ENCODE data around the gene ST6GALNAC5. TPM values are rescaled to one million over a fixed set of nuclear protein-coding genes. Genes with fewer than 3 reads are reported as not detected.
"Not testable (repeated sequence)": the region's sequence is repeated elsewhere in the genome, so short reads cannot be mapped to it uniquely, and the experiment has no call there.

Gene ST6GALNAC5
- total RNA-seq, 1 donor from 2014 or later = not detected

DNA sequence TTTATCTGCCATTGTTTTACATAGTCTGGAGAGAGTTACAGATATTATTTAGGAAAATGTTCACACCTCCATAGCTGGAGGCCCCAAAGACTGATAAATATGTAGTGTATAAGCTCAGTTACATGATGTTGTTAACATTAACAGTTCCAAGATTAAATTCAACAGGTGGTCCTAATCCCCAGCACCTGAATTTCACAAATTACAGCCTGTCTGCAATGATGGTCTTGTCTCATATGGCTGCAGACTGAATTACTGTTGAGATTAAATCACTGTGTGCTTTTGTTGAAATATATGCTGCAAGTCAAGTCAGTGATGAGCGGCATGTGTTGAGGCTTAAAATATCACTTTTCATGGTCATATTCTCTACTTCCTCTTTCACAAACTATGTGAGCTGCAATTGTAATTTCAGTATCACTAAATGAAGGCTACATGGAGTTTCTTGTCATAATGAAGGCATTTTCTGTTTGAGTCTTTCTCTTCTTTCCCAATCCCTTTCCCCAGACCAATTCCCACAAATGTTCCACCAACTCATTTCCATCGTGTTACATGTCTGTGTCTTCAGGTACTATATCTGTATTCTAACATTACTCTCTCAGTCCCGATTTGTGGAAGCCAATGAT is 4.2 kb downstream of the ST6GALNAC5 start:
- Mint-ChIP-seq H3K27me3 (ENCODE audit: low read depth) (peaks cover 49% of the 10 kb centered on the region), H3K36me3 (ENCODE audit: low read depth) (no peaks in the 10 kb centered on the region), H3K4me3 (ENCODE audit: low read depth) (no peak overlapping the region), H3K27ac (no peak overlapping the region), H3K9me3 (no peaks in the 10 kb centered on the region), H3K4me1 (ENCODE audit: low read depth) (no peaks in the 10 kb centered on the region)
- no peak for DNase-seq (ENCODE audit: low spot score)
- intact Hi-C loops (cut with micrococcal nuclease) = no loop called here

DNA sequence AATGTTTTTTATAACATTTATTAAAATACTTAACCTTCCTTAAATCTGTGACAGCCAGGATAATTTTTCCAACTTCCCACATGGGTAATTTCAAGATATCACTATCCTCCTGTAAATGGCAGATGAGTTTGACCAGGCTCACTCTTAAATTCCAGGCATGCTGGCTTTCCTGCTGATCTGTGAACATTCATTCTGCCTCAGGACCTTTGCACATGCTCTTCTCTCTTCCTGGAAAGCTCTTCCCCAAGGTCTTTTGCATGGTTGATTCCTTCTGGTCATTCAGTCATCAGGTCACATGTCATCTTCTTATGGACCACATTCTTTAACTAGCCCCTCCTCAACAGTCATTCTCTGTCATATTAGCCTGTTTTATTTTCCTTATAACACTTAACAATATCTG is 5.7 kb downstream of the ST6GALNAC5 start:
- DNase-seq (ENCODE audit: low spot score) = no peak
- H3K27me3 Mint-ChIP-seq (ENCODE audit: low read depth) = peaks cover 42% of the 10 kb centered on the region
- intact Hi-C loops (cut with micrococcal nuclease) = no loop called here
- H3K4me1 Mint-ChIP-seq (ENCODE audit: low read depth) = no peaks in the 10 kb centered on the region
- no peak overlapping the region for H3K27ac Mint-ChIP-seq
- no peaks in the 10 kb centered on the region for H3K36me3 Mint-ChIP-seq (ENCODE audit: low read depth)
- H3K9me3 Mint-ChIP-seq = no peaks in the 10 kb centered on the region
- H3K4me3 Mint-ChIP-seq (ENCODE audit: low read depth) = no peak overlapping the region

DNA sequence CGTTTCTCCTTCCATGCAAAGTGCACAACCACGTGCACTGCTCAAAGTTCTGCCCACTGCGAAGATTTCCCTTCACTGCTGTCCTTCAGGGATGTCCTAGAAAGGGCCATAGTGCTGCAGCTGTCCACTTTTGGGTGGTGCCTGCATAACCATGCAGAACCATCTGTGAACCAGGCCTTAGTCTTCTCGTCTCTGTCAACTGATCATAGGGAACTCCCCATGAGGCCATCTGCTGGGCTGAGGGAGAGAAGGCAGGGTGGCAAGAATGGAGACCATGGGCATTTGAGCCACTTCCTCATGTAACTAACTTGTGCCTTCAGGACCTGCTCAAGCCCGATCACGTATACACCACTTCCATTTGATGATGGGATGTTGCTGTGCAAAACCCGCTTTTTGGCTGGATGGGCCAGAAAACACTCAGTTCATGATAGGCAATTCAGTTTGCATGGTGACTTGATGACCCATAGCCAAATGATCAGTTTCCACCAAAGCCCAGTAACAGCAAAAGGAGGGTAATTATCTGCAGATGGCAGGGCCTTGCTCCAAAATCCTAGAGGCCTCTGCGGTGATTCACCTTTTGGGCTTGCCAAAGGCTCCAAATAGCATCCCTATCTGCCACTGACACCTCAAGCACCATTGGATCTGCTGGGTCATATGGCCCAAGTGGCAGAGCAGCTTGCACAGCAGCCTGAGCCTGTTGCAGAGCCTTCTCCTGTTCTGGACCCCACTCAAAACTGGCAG is 9.5 kb downstream of the ST6GALNAC5 start:
- DNase-seq (ENCODE audit: low spot score) = no peak
- Mint-ChIP-seq H3K27ac (no peak overlapping the region), H3K4me3 (ENCODE audit: low read depth) (no peak overlapping the region), H3K4me1 (ENCODE audit: low read depth) (no peaks in the 10 kb centered on the region), H3K36me3 (ENCODE audit: low read depth) (no peaks in the 10 kb centered on the region), H3K9me3 (no peaks in the 10 kb centered on the region), H3K27me3 (ENCODE audit: low read depth) (peaks cover 11% of the 10 kb centered on the region)
- intact Hi-C loops (cut with micrococcal nuclease) = no loop called here

DNA sequence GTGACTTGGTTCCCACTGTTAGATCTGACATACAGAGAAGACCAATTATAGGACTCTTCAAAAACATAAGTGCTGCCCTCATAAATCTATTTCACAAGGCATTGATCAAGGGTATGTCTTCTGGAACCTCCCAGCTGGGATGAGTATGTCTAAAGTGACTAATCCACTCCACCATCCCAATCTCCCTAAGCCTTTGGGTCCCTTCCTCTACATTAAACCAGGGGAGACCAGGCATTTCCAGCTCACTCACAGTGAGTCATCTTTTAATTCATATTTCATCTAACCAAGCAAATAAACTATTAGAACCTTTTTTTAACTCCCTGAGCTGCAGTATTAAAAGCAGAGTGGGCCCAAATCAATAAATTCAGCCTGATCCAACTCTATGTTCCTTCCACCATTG is 11.7 kb downstream of the ST6GALNAC5 start:
- intact Hi-C loops (cut with micrococcal nuclease); H3K9me3 Mint-ChIP-seq: not testable (repeated sequence)

DNA sequence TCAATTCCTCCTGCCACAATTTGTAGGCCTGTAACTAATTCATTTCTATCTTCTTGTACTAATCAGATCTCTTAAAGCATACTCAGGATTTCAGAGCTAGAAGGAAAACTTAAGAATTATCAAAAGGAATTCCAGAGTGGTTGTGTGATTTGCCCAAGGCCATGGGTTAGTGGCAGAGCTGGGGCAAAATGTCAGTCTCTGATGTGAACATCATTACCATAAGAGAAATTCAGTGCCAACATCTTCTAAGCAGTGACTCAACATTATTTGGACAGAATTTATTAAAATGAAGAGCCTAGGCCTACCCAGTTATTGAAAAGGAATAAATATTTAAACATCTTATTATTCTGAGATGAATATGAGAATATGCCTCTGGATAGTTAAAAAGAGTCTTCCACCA is 14.5 kb downstream of the ST6GALNAC5 start:
- Mint-ChIP-seq H3K27me3 (ENCODE audit: low read depth) (peaks cover 2% of the 10 kb centered on the region), H3K4me1 (ENCODE audit: low read depth) (no peaks in the 10 kb centered on the region), H3K4me3 (ENCODE audit: low read depth) (no peak overlapping the region), H3K9me3 (no peaks in the 10 kb centered on the region), H3K27ac (no peak overlapping the region), H3K36me3 (ENCODE audit: low read depth) (no peaks in the 10 kb centered on the region)
- no peak for DNase-seq (ENCODE audit: low spot score)
- intact Hi-C loops (cut with micrococcal nuclease) = no loop called here

More for the DNA sequence above, 11.7 kb downstream of the ST6GALNAC5 start:
- not testable (repeated sequence) for H3K27ac Mint-ChIP-seq; DNase-seq (ENCODE audit: low spot score); H3K4me1 Mint-ChIP-seq (ENCODE audit: low read depth); H3K27me3 Mint-ChIP-seq (ENCODE audit: low read depth); H3K4me3 Mint-ChIP-seq (ENCODE audit: low read depth); H3K36me3 Mint-ChIP-seq (ENCODE audit: low read depth)

DNA sequence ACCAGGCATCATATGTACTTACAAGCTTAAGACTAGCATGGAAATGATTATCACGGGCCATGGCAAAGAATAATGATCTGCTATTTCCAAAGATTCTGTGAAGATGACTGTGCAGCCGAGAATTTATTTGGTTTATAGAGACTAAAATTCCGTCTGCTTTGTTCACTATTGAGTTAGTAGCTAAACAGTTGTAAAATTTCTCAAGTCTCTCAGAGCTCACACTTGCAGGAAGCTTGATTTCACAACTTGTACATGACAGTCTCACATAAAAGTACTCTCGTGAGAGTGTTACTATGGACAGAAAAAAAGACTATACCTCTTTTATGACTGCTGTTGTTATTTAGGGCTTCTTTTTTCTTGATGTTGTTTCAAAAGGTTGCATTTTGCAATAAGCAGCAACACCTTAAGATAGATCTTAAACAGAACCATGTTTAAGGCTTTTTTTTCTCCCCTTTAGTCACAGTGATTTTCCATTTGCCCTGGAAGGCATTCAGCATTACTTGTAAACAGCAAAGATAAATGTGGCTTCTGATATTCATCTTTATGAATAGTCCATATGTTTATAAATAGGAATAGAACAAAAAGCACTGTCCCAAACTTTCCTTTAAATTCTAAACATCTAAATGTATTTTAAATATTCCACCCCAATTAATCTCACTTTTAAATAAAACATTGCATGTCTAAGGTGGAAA is 24.8 kb downstream of the ST6GALNAC5 start:
- H3K9me3 Mint-ChIP-seq = no peaks in the 10 kb centered on the region
- H3K4me3 Mint-ChIP-seq (ENCODE audit: low read depth) = no peak overlapping the region
- H3K27me3 Mint-ChIP-seq (ENCODE audit: low read depth) = no peaks in the 10 kb centered on the region
- H3K27ac Mint-ChIP-seq = no peak overlapping the region
- H3K36me3 Mint-ChIP-seq (ENCODE audit: low read depth) = no peaks in the 10 kb centered on the region
- intact Hi-C loops (cut with micrococcal nuclease) = no loop called here
- H3K4me1 Mint-ChIP-seq (ENCODE audit: low read depth) = no peaks in the 10 kb centered on the region
- DNase-seq (ENCODE audit: low spot score) = no peak

DNA sequence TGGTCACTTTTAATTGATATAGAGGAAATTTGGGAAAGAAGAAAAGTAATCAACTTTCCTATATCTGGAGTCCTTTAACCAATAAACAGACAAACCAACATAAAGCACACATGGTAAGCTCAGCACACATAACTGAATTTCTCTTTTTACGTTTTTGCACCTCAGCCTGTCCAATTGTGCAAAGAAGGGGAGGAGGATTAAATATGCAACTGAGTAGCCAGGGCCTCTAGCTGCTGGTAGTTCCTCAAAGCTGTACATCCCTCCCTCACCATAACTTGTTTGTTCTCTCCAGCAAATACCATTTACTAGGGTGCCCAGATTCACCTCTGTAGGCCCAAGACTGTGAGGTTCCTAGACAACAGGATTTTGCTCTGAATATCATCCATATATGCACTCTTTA is 25.4 kb downstream of the ST6GALNAC5 start:
- Mint-ChIP-seq H3K4me3 (ENCODE audit: low read depth) (no peak overlapping the region), H3K27me3 (ENCODE audit: low read depth) (no peaks in the 10 kb centered on the region), H3K36me3 (ENCODE audit: low read depth) (no peaks in the 10 kb centered on the region), H3K4me1 (ENCODE audit: low read depth) (no peaks in the 10 kb centered on the region), H3K27ac (no peak overlapping the region), H3K9me3 (no peaks in the 10 kb centered on the region)
- intact Hi-C loops (cut with micrococcal nuclease) = no loop called here
- no peak for DNase-seq (ENCODE audit: low spot score)

DNA sequence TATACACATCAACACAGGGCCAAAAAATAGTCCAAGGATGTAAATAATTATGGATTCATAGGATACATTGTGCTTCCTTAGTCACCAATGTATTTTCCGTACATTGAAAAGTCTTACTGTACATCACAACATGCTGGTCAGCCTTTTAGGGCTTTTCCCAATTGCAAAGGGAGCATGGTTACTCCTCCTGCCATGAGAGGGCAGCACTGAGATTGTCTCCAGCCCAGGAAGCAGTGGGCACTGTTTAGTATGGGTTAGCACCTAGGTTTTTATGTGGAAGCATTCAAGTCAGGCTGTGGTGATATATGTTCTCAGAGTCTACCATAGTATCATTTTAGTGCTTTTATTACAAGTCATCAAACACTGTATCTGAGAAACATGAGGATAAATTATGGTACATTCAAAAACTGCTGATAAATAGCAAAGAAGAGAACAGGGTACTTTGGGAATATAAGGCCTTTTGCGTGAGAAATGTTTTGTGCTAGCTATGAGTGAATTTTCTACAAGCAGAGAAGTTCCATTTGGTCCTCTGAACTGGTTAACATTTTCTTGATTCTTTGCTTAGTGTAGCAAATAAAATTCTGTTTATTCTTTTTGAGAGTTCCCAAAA is 34.0 kb downstream of the ST6GALNAC5 start:
- Mint-ChIP-seq H3K4me3 (ENCODE audit: low read depth) (no peak overlapping the region), H3K36me3 (ENCODE audit: low read depth) (no peaks in the 10 kb centered on the region), H3K9me3 (no peaks in the 10 kb centered on the region), H3K27me3 (ENCODE audit: low read depth) (no peaks in the 10 kb centered on the region), H3K4me1 (ENCODE audit: low read depth) (no peaks in the 10 kb centered on the region), H3K27ac (no peak overlapping the region)
- intact Hi-C loops (cut with micrococcal nuclease) = loop anchor here (2.0 kb wide), 1 partner anchor 226 kb away; no protein-coding TSS in a partner anchor
- DNase-seq (ENCODE audit: low spot score) = peak; percentile 10

DNA sequence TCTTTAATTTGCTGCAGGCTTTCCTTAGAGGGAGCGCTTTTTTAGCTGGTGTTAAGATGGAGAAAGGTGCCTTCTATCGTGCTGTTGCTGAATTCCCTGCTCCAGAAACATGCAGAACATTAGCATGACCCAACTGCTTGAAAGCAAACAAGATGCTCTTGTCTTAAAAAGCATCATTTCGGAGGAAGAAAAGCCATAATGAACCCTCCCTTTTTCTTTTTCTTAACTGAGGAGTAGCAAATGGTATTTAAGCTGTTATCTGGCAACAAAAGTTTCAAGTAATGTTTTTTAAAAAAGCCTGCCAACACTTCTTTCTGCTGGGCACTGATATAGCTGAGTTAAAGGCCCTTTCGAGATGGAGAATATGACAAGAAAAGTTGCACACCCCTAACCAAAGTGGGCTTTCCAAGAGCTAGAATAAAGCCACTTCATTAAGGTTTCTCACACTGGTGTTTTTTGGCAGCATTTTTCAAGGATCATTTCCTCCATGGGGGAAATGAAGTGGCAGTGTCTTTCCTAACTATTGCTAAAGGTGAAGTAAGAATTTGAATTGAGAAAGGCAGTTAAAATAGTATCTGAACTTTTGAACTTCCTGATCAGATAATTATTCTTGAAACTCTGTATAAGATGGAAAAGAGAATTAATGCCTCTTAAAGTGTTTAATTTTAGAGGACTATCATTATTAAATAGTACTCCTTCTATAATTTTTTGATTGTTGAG is 38.8 kb downstream of the ST6GALNAC5 start:
- no peaks in the 10 kb centered on the region for H3K9me3 Mint-ChIP-seq
- no peaks in the 10 kb centered on the region for H3K27me3 Mint-ChIP-seq (ENCODE audit: low read depth)
- no peak for DNase-seq (ENCODE audit: low spot score)

DNA sequence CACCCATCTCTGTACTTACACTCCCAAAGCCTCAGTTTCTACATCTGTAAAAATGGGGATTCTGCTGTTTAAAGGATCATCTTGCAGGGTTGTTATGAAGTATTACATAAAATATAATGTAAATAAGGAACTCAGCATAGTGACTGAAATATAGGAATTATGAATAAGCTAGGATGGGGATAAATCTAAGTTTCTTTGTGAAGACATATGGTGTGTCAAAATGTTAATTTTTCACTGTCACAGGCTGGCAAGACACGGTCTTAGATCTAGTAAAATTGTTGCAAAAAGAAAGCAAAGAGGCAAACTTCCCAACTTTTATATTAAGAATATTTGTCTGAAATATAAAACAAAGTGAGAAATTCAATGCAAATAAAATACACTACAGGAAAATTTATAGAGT is 42.0 kb downstream of the ST6GALNAC5 start:
- Mint-ChIP-seq H3K4me1 (ENCODE audit: low read depth) (no peaks in the 10 kb centered on the region), H3K9me3 (no peaks in the 10 kb centered on the region), H3K27me3 (ENCODE audit: low read depth) (no peaks in the 10 kb centered on the region), H3K36me3 (ENCODE audit: low read depth) (no peaks in the 10 kb centered on the region), H3K4me3 (ENCODE audit: low read depth) (no peak overlapping the region), H3K27ac (no peak overlapping the region)
- intact Hi-C loops (cut with micrococcal nuclease) = no loop called here
- DNase-seq (ENCODE audit: low spot score) = no peak

More for the DNA sequence above, 38.8 kb downstream of the ST6GALNAC5 start:
- Mint-ChIP-seq H3K27ac (no peak overlapping the region), H3K4me3 (ENCODE audit: low read depth) (no peak overlapping the region), H3K4me1 (ENCODE audit: low read depth) (no peaks in the 10 kb centered on the region), H3K36me3 (ENCODE audit: low read depth) (no peaks in the 10 kb centered on the region)
- intact Hi-C loops (cut with micrococcal nuclease) = no loop called here

DNA sequence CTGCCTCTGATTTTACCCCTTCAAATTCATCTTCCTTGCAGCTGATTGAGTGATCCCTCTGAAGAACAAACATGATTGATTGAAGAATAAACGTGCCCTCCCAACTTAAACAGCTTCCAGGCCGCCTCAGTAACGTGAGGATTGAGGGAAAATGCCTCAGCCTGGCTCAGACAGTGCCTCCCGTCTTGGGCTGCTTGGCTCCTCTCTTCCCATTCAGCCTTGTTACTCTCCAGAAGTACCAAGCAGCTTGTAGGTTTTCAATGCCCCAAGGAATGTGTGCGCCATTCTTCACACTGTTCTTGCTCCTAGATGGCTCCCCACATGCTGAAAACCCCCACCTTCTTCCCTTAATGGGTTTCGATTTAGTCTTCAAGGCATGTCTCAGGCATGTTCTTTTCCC is 51.8 kb downstream of the ST6GALNAC5 start:
- Mint-ChIP-seq H3K9me3 (peaks cover 3% of the 10 kb centered on the region), H3K27me3 (ENCODE audit: low read depth) (no peaks in the 10 kb centered on the region), H3K4me3 (ENCODE audit: low read depth) (no peak overlapping the region), H3K4me1 (ENCODE audit: low read depth) (no peaks in the 10 kb centered on the region), H3K36me3 (ENCODE audit: low read depth) (no peaks in the 10 kb centered on the region), H3K27ac (no peak overlapping the region)
- intact Hi-C loops (cut with micrococcal nuclease) = no loop called here
- DNase-seq (ENCODE audit: low spot score) = no peak

DNA sequence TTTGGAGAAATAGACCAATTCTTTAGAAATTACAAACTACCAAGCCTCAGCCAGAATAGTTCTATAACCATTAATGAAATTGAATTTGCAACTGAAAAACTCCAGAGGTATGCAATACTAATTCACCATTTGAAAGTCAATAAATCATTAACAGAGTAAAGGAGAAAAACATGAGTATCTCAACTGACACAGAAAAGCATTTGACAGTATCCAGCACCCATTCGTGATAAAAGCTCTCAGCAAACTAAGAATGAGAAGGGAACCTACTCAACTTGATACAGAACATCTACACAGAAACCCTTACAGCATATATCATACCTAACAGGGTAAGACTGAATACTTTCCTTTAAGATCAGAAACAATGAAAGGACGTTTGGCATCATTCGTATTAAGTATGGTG is 54.3 kb downstream of the ST6GALNAC5 start:
- no peaks in the 10 kb centered on the region for H3K4me1 Mint-ChIP-seq (ENCODE audit: low read depth)
- no peaks in the 10 kb centered on the region for H3K36me3 Mint-ChIP-seq (ENCODE audit: low read depth)
- DNase-seq (ENCODE audit: low spot score) = no peak
- no peak overlapping the region for H3K27ac Mint-ChIP-seq
- H3K9me3 Mint-ChIP-seq = no peaks in the 10 kb centered on the region
- no peak overlapping the region for H3K4me3 Mint-ChIP-seq (ENCODE audit: low read depth)
- H3K27me3 Mint-ChIP-seq (ENCODE audit: low read depth) = no peaks in the 10 kb centered on the region
- intact Hi-C loops (cut with micrococcal nuclease) = no loop called here

Data from activated T-helper 2 cell treated with anti-CD3 and anti-CD28 coated beads, Interferon-gamma antibody, Interleukin-2, Interleukin-4, amounts not matched to agents 10 μg/mL and 5 μg/mL and 100 μg/mL, durations not matched to agents 14 hours and 24 hours and 36 hours (primary cell).